IPS-11a (cell line): ENCODE results near the gene OR5B21.

Experiments used
- H3K4me3 ChIP-seq: one replicate; pipeline ENCODE4 v1.5.1; 2013; ENCODE audit warnings: low read depth, low read length, control low read depth

OR5B21 gene

DNA sequence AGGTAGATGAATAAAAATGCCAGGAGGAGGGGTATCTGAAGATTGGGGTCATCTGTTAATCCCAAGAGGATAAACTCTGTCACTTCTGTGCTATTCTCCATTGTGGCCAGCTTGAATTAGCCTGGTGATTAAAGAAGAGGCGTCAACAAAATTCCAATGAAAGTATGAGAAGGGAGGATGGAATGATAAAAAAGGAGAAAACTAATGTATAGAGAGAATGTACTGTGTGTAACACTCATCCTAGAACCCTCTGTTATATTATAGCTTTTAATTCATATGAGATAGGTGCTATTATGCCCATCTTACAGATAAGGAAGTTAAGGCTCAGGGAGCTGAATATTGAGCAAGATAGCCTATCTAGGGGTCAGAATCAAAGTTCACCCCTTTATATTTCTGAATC, at the start of gene OR5B21:
Gene OR5B21 (minus strand): TSS at position 101 of the 400 bp plus-strand sequence. CDS start 0 bp downstream, at position 101.
- no peak within 1 kb of the TSS for H3K4me3 ChIP-seq

DNA sequence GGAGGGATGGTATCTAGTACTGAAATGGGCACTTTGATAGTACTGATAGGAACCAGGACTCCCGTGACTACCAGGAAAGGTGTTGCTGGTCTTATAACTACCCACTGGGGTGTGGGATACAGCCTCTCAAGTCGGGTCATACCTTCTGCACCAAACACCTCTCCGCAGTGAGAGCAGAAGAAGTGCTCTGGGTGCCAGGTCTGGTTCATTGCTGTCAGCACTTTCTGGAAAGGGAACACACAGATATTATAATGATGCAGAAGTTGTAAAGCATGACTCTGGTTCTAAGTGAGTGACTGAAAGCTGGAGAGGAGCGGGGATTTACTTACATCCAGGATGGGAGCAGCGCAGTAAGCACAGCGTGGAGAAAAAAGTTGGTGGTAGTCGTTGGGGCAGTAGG, 41.7 kb upstream of the OR5B21 start:
- H3K4me3 ChIP-seq: no peak overlapping the region

DNA sequence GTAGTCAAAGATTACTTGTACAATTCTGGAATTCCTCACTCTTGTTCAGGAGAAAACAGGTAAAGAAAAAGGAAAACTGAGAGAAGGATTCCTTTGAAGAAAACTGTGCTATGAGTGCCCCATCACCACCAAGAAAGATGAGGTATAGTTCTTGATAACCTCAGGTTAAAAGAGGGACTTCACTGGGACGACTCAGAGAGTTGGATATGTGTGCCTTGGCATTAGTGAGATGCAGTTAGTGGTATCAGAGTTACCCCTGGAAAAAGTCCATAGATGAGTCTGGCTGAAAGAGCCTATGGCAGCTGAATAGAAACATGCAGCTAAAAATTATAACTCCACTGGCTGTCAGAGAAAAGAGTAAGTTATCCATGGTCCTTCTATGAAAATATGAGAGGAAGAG, 38.9 kb upstream of the OR5B21 start:
- H3K4me3 ChIP-seq: no peak overlapping the region

DNA sequence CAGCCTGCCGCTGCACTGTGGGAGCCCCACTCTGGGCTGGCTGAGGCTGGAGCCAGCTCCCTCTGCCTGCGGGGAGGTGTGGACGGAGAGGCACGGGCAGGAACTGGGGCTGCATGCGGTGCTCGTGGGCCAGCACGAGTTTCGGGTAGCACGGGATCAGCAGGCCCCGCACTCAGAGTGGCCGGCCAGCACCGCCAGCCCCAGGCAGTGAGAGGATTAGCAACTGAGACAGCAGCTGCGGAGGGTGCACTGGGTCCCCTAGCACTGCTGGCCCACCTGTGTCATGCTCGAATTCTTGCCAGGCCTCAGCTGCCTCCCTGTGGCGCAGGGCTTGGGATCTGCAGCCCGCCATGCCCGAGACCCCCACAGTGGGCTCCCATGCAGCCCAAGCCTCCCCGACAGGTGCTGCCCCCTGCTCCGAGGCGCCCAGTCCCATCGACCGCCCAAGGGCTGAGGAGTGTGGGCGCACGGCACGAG, 24.0 kb upstream of the OR5B21 start:
- no peak overlapping the region for H3K4me3 ChIP-seq

DNA sequence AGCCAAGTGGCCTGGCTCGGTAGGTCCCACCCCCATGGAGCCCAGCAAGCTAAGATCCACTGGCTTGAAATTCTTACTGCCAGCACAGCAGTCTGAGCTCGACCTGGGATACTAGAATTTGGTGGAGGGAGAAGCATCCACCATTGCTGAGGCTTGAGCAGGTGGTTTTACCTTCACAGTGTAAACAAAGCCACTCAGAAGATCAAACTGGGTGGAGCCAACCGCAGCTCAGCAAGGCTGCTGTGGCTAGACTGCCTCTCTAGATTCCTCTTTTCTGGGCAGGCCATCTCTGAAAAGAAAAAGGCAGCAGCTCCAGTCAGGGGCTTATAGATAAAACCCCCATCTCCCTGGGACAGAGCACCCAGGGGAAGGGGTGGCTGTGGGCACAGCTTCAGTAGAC, 22.3 kb upstream of the OR5B21 start:
- no peak overlapping the region for H3K4me3 ChIP-seq

DNA sequence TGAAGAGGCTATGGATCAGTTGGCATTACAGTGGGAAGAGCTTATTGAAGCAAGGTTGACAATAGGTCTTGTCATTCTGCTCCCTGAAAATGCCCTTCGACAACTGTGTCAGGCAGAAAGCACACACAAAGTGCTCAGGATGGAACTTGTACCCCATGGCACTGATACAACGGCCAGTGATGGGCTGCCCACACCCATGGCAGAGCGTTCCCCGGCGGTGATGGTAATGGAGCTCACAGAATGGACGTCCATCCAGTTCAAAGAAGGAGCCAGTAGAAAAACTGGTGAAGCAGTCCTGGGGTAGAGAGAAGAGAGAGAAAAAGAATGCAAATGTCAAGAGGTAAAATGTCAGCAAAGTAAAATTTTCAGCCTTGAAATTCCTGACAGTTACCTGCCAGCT, 19.5 kb upstream of the OR5B21 start:
- H3K4me3 ChIP-seq: no peak overlapping the region

DNA sequence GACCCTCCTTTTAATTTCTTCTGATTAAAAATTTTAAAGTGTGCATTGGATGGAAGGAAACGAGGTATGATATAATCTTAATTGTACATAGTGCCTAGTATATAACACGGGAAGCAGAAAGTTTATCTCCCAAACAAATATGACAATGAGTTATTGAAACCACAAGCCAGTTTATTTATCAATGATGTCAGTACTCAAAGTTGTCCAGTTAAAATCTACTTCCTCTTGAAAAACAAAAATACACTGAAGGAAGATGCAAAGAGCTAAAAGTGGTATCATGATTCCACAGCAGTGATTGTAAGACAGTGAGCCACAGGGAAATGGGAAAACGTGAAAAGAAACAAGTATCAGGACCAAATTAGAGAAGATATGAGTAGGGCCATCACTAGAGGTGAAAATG, 18.8 kb upstream of the OR5B21 start:
- no peak overlapping the region for H3K4me3 ChIP-seq

DNA sequence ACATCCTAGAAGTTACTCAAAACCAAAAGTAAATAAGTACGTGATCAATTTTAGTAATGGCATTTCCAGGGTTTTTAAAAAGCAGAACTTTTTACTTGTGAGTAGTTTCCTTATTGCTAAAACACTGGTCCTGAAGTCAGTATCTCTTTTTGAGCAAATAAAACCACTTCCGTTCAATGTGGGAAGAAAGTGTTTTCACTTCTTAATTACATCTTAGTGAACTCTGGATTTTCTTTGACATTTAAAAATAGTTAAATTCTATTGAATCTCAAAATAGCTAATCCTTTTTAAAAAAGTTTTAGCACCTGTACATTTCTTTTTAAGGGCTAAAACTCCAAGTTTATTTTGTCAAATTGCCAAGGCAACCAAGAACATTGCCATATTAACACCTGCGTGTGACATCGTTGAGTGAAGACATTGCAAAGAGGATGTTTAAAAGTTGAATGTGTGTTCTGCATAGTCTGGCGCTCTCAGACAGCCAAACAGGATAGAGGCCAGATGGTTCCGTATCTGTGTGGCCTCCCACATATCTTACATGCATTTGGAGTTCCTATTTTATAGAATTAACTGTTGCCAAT, 17.2 kb upstream of the OR5B21 start:
- no peak overlapping the region for H3K4me3 ChIP-seq

DNA sequence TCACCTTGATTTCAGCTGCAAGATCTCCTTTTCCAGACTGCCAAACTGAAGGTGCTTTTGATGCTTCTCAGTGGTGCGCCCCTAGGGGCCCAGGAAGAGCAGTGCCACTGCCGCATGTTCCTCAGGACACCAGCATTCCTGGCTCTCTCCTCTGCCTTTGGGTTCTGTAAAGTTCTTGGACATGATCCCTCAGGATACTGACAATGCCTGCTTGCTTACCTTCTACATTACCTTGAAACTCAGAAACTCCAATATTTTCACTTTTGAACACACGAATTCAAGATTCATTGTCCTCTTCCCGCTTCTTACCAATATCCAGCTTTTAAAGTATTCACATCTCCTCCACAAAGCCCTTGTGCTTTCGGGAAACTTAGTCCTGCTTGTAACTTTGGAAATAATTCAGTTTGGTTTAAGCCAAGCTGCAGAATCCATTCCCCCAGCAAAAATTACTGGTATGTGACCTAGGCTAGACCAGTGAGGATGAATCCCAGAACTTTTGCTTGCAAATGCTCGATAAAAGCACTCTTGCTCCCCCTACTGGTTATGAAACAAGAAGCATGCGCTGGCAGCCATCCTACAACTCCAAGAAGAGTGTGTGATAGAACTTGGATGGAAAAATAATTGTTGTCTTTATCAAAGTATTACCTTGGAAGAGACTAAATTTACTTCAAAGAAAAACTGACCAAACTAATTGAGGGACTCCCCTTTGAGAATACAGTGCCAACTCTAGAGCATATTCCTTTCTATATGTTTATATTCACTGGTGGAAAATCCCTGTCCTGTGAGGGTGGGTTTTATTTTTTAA, 16.5 kb upstream of the OR5B21 start:
- no peak overlapping the region for H3K4me3 ChIP-seq

DNA sequence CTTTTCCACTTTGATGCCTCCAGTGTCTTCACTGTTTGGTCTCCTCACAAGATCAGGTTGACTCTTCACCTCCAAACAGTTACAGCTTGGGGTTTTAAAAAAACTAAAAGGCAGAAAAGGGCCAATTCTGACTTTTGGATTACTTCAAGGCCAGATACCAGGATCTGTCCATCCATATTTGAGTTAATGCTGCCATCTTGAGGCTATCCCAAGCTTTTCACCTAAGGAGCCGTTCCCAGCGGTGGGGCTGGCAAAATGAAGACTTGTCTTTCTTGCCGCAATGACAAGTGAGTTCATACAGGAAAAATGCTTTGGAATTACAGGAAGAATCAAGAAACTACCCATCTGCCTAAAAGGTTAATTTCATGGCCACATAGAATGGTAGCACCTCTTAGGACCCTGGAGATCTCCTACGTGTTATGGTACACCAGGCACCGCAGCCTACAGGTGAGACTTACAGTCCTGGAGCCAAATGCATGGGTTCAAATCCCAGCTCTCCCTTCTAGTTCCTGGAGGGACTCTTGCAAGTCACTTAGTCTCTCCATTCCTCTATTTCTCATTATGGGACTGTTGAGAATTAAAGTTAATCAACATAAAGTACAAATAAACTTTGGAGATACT, 6.0 kb upstream of the OR5B21 start:
- H3K4me3 ChIP-seq: no peak overlapping the region

DNA sequence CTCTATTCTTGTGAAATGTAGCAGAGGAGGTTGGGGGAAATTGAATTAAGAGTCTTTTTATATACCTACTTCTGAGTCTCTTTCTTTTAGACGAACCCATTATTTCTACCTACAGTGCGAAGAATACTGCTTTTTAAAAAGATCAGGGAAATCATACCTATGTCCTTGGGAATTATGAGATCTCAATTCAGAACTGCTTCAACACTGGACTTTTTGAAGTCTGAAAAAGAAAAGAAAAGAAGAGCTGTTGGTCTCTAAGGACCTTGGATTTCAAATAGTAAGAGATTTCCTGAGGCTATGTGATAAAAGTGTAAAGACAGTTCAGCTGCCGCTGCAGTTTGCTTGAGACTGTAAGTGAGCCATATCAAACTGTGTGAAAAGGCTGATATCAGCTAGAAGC, 3.7 kb upstream of the OR5B21 start:
- no peak overlapping the region for H3K4me3 ChIP-seq

DNA sequence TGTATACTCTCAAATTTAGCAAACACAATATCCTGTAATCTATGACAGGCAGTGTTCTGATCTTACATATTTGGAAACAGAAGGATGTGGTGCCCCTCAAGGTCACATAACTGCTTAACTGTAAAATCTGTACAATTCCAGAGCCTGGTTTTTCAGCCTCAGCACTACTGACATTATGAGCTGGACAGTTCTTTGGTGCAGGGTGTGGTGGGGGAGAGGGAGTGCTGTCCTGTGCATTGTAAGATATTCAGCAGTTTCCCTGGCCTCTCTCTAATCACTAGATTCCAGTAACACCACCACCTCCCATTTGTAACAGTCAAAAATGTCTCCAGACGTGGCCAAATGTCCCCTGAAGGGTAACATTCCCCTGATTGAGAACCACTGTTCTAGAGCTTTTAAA, 1.8 kb upstream of the OR5B21 start:
- H3K4me3 ChIP-seq: no peak overlapping the region

DNA sequence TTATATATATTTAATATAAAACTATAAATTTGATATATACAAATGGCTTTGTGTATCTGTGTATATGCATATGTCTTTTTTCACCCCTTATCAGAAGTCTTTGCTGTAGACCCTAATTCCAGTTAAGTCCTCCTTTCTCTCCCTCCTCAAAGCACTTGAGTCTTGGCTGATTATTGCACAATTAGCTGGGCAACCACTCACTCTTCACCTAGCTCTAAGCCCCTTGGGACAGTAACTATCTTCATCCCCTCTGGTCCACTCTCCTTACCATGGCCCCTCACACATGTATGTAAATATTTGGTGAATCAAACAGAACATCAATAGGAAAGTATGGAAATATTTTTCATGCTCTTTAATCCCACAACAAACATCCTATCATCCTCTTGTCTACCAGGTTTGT, 909 bp upstream of the OR5B21 start:
- no peak overlapping the region for H3K4me3 ChIP-seq

DNA sequence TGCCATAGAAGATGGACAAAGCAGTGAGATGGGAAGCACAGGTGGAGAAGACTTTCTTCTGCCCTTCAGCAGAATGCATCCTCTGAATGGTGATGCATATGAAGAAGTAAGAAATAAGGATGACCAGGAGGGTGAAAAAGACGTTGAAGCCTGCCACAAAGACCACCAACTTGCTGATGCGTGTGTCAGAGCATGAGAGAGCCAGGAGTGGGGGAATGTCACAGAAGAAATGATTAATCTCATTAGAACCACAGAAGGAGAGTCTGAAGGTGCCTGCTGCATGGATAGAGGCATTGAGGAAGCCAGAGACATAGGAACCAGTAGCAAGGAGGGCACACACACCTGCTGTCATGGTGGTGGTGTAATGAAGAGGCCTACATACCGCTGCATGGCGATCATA, 550 bp downstream of the OR5B21 start:
- H3K4me3 ChIP-seq: no peak overlapping the region

DNA sequence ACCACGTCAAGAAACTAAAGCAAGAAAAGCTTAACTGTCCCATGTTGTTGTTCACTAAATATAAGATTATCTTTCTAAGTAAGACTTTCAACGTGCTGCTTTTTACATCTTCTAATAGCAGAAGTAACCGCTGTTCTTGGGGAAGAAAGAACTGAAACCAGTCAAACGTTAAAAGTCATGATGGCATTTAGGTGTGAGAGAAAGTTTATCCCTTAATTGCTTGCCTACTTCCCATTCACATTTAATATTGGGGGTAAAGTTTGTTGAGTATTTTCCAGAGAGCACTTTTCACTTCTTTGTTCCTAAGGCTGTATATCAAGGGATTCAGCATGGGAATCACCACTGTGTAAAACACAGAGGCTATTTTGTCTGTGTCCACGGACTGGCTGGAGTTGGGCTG, 970 bp downstream of the OR5B21 start:
- H3K4me3 ChIP-seq: no peak overlapping the region

DNA sequence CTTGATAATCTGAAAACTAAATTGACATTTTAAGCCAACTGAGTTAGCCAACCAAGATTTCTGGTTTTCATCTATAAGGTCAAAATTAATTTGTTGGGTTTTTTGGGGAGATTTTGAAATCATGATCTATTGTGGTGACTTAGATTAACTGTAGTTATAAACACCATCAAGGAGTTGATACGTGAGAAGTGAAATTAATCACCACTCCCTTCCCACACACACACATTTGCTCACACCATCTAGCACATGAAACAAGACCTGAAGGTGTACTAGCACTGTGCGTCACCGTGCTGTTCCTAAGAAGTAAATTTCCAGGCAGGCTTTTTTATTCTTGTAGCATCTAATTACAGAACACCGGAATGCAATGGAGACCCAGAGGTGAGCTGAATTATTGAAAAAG, 2.1 kb downstream of the OR5B21 start:
- H3K4me3 ChIP-seq: no peak overlapping the region

DNA sequence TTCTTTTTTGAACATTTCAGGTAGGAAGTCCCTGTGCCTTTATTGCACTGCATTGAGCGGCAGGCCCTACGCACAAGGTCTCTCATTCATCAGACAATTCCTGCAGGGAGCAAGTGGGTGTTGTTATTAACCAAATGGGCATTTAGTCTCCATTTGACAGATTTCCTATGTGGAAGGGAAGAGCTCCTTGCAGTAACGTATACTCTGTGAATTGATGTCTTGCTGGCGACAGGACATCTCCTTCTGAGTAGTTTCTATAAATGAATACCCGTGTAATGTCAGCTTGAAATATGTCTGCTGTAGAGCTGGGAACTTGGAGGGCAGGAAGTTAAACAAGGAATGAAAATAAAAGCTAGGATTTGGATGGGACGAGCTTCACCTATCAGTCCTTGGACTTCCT, 3.7 kb downstream of the OR5B21 start:
- H3K4me3 ChIP-seq: no peak overlapping the region

DNA sequence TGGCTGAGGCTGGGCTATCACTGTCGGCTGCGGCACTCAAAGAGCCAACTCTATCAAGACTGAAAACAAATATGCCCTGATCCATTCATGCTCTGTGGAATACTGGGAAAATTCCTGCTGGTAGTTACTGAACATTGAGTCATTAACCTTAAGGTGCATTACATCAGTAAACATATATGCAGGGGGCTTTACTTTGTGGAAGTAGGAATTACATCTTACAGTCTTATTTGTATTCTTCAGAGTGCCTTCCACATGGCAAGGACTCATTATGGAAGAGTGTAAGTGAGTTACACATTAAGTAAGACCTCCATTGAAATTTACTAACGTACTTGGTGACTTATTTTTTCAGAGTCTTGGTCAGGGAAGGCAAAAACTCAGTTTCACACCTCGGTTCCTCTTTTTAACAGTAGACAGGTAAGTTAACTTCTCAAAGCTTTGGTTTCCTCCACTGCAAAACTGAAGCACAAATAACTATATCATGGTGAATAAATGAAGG, 4.5 kb downstream of the OR5B21 start:
- H3K4me3 ChIP-seq: no peak overlapping the region

DNA sequence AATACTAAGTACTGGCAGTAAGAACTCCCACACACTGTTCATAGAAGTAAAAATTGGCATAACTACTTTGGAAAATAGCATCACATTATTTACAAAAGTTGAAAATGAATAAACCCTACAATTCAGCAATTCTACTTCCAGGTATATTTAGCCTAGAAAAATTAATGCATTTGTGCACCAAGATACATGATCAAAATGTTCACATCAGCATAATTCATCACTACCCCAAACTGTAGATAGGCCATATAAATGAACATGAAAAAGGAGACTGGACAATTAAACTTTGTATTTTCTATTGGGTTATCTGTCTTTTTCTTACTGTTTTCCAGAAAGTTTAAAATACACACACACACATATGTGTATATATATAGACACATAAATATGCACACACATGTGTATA, 5.9 kb downstream of the OR5B21 start:
- no peak overlapping the region for H3K4me3 ChIP-seq

DNA sequence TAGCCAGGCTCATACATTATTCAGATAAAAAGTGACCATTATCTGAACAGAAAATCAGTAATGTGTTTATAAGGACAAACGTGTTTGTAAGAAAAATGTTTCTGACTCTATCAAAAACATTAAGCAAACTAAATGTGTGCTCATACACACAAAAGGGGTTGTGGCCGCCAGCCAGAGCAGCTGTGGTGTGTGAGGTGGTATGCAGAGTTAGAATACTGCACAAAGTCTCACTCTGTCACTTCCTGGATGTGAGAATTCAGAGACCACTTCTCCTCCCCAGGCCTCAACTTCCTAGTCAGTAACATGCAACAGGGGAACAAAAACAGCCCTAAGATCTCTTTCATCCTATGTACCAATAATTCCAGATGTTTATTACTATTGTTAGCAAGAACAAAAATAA, 9.4 kb downstream of the OR5B21 start:
- H3K4me3 ChIP-seq: no peak overlapping the region

DNA sequence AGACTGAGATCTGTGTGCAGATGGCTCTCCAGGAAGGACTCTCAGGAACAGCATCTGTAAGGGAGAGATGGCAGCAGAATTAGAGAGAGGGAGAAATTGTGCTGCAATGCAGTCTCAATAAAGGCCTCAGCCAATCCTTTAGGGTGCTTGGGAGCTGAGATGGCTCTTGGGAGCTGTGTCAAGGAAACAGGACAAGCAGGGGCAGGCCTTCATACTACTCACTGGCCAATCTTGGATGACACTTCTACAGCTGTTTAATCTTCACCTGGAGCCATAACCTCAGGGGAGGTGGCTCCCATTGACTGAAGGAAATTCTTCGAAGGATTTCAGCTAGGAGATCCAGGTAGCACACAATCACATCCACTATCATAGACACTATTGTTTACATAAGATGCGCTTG, 10.0 kb downstream of the OR5B21 start:
- no peak overlapping the region for H3K4me3 ChIP-seq

DNA sequence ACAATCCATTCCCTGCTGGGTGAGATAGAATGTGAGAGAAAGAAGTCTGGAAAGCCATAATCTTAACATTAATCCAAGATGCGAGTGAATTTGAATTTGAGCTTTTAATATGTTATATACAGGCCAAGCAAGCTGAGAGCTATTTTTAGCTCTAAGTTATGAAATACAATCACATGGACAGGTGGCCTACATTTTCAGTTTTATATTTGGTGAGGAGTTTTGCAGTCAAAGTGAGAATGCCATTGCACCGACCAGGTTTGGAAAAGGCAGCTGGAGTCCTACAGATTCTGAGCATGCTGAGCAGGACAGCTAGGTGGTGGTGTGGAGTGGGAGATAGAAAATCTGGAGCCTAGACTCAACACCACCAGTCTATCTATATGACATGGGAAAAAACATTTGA, 12.0 kb downstream of the OR5B21 start:
- H3K4me3 ChIP-seq: no peak overlapping the region
